WTC11 (cell line): ENCODE measurements around the gene SHFL. TPM values are rescaled to one million over a fixed set of nuclear protein-coding genes. Genes with fewer than 3 reads are reported as not detected.
A peak's percentile ranks its signal among the peaks of the same experiment; 100 is the strongest.

Experiments
- ATAC-seq: fragments of 200-7000 bp; cut with Tn5 transposase; 2 replicates; pipeline ENCODE4 v1.10.0; 2021; ENCODE audit warnings: mild to moderate bottlenecking, moderate library complexity
- CTCF ChIA-PET: fragments of 300-600 bp; sonication (Branson Sonifier 250); formaldehyde crosslinking; loops from one replicate; lab custom pipeline; 2021; ENCODE audit warnings: antibody characterized with exemption; lab: Charles Lee
- POLR2A ChIA-PET: fragments of 350-600 bp; sonication (Branson Sonifier 250); formaldehyde crosslinking; loops from one replicate; lab custom pipeline; 2021; ENCODE audit warnings: antibody characterized with exemption; lab: Charles Lee
- DNase-seq: peaks from one replicate; pipeline ENCODE4 v3.0.0; 2021; ENCODE audit warnings: low spot score
- H3K27ac Mint-ChIP-seq: 2 replicates; pipeline ENCODE4 v1.8.0; 2021; ENCODE audit warnings: mixed read lengths
- H3K27me3 Mint-ChIP-seq: 2 replicates; pipeline ENCODE4 v1.8.0; 2021; ENCODE audit warnings: low read depth, mild to moderate bottlenecking, moderate library complexity, mixed read lengths
- H3K36me3 Mint-ChIP-seq: 2 replicates; pipeline ENCODE4 v1.8.0; 2021; ENCODE audit warnings: mixed read lengths
- H3K4me1 Mint-ChIP-seq: 2 replicates; pipeline ENCODE4 v1.8.0; 2022; ENCODE audit warnings: mixed read lengths
- H3K4me3 Mint-ChIP-seq: 2 replicates; pipeline ENCODE4 v1.8.0; 2021; ENCODE audit warnings: mild to moderate bottlenecking, moderate library complexity, mixed read lengths
- H3K9me3 Mint-ChIP-seq: 2 replicates; pipeline ENCODE4 v1.8.0; 2021; ENCODE audit warnings: mixed read lengths
- CBFB ChIP-seq: sonication (generic); formaldehyde crosslinking; IDR thresholded peaks from 2 replicates; pipeline ENCODE4 v1.8.1; 2022; ENCODE audit warnings: mild to moderate bottlenecking, low read depth, missing genetic modification reagents
- CREB1 ChIP-seq: sonication (generic); formaldehyde crosslinking; IDR thresholded peaks from 2 replicates; pipeline ENCODE4 v1.8.0; 2023; ENCODE audit warnings: mild to moderate bottlenecking, missing genetic modification reagents
- ESRRA ChIP-seq: sonication (generic); formaldehyde crosslinking; IDR thresholded peaks from 2 replicates; pipeline ENCODE4 v1.8.1; 2022; ENCODE audit warnings: mild to moderate bottlenecking, missing genetic modification reagents, borderline replicate concordance
- FOXK1 ChIP-seq: sonication (generic); formaldehyde crosslinking; IDR thresholded peaks from 2 replicates; pipeline ENCODE4 v1.8.0; 2022; ENCODE audit warnings: mild to moderate bottlenecking, moderate library complexity, missing genetic modification reagents
- GTF2I ChIP-seq: fragments of 250-450 bp; sonication (Bioruptor Pico); conservative IDR thresholded peaks from 2 replicates; pipeline ENCODE4 v1.4.0; 2021; ENCODE audit warnings: mild to moderate bottlenecking
- HMGA2 ChIP-seq: fragments of 250-450 bp; sonication (Bioruptor Pico); IDR thresholded peaks from 2 replicates; pipeline ENCODE4 v1.4.0; 2021; ENCODE audit warnings: mild to moderate bottlenecking, moderate library complexity
- JUN ChIP-seq: sonication (generic); formaldehyde crosslinking; IDR thresholded peaks from 2 replicates; pipeline ENCODE4 v1.8.0; 2023; ENCODE audit warnings: mild to moderate bottlenecking, missing genetic modification reagents
- KAT7 ChIP-seq: sonication (generic); formaldehyde crosslinking; IDR thresholded peaks from 2 replicates; pipeline ENCODE4 v1.8.1; 2023; ENCODE audit warnings: missing genetic modification reagents, mild to moderate bottlenecking, borderline replicate concordance
- NFATC4 ChIP-seq: fragments of 250-450 bp; sonication (Bioruptor Pico); IDR thresholded peaks from 2 replicates; pipeline ENCODE4 v1.9.0; 2021; ENCODE audit warnings: mild to moderate bottlenecking
- PRRX2 ChIP-seq: fragments of 250-450 bp; sonication (Bioruptor Pico); IDR thresholded peaks from 2 replicates; pipeline ENCODE4 v1.8.0; 2021; ENCODE audit warnings: mild to moderate bottlenecking
- RORB ChIP-seq: fragments of 250-450 bp; sonication (Bioruptor Pico); IDR thresholded peaks from 2 replicates; pipeline ENCODE4 v1.9.0; 2021; ENCODE audit warnings: mild to moderate bottlenecking
- SMAD3 ChIP-seq: sonication (generic); formaldehyde crosslinking; IDR thresholded peaks from 2 replicates; pipeline ENCODE4 v1.8.0; 2022; ENCODE audit warnings: missing genetic modification reagents, mild to moderate bottlenecking, borderline replicate concordance
- TCF7 ChIP-seq: sonication (generic); formaldehyde crosslinking; IDR thresholded peaks from 2 replicates; pipeline ENCODE4 v1.8.0; 2022; ENCODE audit warnings: mild to moderate bottlenecking, low read depth, missing genetic modification reagents, moderate library complexity
- ZNF138 ChIP-seq: sonication (generic); formaldehyde crosslinking; conservative IDR thresholded peaks from 2 replicates; pipeline ENCODE4 v1.8.1; 2022; ENCODE audit warnings: mild to moderate bottlenecking, moderate library complexity, missing genetic modification reagents
- total RNA-seq: library from RNA; stranded (reverse); gene quantifications from 3 replicates; pipeline ENCODE4 v1.2.3, GENCODE V29; 2021
- TF ChIP-seq, protein P1 (sequence below): sonication (generic); formaldehyde crosslinking; IDR thresholded peaks from 2 replicates; pipeline ENCODE4 v1.8.0; 2023; ENCODE audit warnings: mild to moderate bottlenecking, missing genetic modification reagents
- TF ChIP-seq, protein P2 (sequence below): sonication (generic); formaldehyde crosslinking; IDR thresholded peaks from 2 replicates; pipeline ENCODE4 v1.8.0; 2022; ENCODE audit warnings: mild to moderate bottlenecking, missing genetic modification reagents
- TF ChIP-seq, protein P3 (sequence below): sonication (generic); formaldehyde crosslinking; IDR thresholded peaks from 2 replicates; pipeline ENCODE4 v1.8.1; 2022; ENCODE audit warnings: mild to moderate bottlenecking, missing genetic modification reagents, moderate library complexity, borderline replicate concordance
- TF ChIP-seq, protein P4 (sequence below): fragments of 250-450 bp; sonication (Bioruptor Pico); conservative IDR thresholded peaks from 2 replicates; pipeline ENCODE4 v1.9.0; 2021; ENCODE audit warnings: mild to moderate bottlenecking
- TF ChIP-seq, protein P5 (sequence below): sonication (generic); formaldehyde crosslinking; IDR thresholded peaks from 2 replicates; pipeline ENCODE4 v1.8.1; 2022; ENCODE audit warnings: mild to moderate bottlenecking, moderate library complexity, missing genetic modification reagents
- TF ChIP-seq, protein P6 (sequence below): sonication (generic); formaldehyde crosslinking; IDR thresholded peaks from 2 replicates; pipeline ENCODE4 v1.8.0; 2022; ENCODE audit warnings: missing genetic modification reagents

SHFL gene
- total RNA-seq, 1 experiment from 2014 or later, result 22.5 TPM

DNA sequence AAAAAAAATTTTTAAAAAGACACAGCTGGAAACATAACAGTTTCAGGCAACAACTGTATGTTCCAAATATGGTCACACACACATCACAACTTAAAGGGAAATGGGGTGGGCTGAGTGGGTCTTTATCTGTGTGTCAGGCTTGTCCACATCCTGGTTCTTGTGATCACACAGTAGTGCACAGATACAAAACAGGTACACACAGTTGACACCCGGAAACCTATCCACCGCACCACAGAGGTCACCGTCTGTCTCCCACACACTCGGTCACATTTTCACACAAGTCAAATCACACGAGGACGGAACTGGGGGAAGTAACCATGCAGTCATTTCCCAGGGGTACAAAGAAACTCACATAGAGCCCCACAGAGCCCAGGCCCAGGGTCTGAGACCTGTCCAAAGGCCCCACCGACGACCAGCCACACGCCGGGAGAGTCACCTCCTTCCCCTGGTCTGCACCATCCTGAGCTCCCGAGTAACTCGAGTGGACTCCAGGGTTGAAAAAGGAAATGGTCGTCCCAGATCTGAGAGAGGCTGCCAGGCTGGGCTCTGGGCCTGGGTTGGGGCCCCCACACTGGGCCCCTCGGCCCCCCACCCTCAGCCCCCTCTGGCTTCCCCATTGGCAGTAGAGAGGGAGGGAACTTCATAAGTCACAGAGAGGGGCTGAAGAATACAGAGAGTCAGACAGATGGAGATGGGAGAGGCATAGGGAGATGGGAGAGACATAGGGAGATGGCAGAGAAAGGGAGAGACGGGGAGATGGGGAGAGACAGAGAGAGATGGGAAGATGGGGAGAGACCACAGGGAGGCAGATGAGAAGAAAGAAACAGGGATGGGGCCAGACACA is 18.8 kb downstream of the SHFL start:
- H3K4me1 Mint-ChIP-seq, result peaks cover 10% of the 10 kb centered on the region
- ATAC-seq (no peak), DNase-seq (no peak)
- no peak overlapping the region for H3K4me3 Mint-ChIP-seq
- H3K27ac Mint-ChIP-seq, result no peak overlapping the region
- no peaks in the 10 kb centered on the region for H3K9me3 Mint-ChIP-seq
- ChIA-PET CTCF (interaction anchor here (0.6 to 1.4 kb wide), 2 partner anchors 77 to 118 kb away, joined by 3 read pairs; no protein-coding TSS in a partner anchor), POLR2A (no interaction called here)
- TF ChIP-seq KAT7 (CRISPR knock-in tag) (no peak), HMGA2 (CRISPR knock-in tag) (no peak), ZNF138 (CRISPR knock-in tag) (no peak), JUN (CRISPR knock-in tag) (no peak), TCF7 (CRISPR knock-in tag) (no peak), GTF2I (no peak), ESRRA (CRISPR knock-in tag) (no peak), NFATC4 (no peak), PRRX2 (CRISPR knock-in tag) (no peak), CREB1 (CRISPR knock-in tag) (no peak), SMAD3 (CRISPR knock-in tag) (no peak)
- TF ChIP-seq, protein P1, sequence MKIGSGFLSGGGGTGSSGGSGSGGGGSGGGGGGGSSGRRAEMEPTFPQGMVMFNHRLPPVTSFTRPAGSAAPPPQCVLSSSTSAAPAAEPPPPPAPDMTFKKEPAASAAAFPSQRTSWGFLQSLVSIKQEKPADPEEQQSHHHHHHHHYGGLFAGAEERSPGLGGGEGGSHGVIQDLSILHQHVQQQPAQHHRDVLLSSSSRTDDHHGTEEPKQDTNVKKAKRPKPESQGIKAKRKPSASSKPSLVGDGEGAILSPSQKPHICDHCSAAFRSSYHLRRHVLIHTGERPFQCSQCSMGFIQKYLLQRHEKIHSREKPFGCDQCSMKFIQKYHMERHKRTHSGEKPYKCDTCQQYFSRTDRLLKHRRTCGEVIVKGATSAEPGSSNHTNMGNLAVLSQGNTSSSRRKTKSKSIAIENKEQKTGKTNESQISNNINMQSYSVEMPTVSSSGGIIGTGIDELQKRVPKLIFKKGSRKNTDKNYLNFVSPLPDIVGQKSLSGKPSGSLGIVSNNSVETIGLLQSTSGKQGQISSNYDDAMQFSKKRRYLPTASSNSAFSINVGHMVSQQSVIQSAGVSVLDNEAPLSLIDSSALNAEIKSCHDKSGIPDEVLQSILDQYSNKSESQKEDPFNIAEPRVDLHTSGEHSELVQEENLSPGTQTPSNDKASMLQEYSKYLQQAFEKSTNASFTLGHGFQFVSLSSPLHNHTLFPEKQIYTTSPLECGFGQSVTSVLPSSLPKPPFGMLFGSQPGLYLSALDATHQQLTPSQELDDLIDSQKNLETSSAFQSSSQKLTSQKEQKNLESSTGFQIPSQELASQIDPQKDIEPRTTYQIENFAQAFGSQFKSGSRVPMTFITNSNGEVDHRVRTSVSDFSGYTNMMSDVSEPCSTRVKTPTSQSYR, result no peak
- TF ChIP-seq, protein P2, sequence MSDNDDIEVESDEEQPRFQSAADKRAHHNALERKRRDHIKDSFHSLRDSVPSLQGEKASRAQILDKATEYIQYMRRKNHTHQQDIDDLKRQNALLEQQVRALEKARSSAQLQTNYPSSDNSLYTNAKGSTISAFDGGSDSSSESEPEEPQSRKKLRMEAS (CRISPR knock-in tag), result no peak
- TF ChIP-seq, protein P3, sequence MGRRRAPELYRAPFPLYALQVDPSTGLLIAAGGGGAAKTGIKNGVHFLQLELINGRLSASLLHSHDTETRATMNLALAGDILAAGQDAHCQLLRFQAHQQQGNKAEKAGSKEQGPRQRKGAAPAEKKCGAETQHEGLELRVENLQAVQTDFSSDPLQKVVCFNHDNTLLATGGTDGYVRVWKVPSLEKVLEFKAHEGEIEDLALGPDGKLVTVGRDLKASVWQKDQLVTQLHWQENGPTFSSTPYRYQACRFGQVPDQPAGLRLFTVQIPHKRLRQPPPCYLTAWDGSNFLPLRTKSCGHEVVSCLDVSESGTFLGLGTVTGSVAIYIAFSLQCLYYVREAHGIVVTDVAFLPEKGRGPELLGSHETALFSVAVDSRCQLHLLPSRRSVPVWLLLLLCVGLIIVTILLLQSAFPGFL (CRISPR knock-in tag), result no peak
- TF ChIP-seq, protein P4, sequence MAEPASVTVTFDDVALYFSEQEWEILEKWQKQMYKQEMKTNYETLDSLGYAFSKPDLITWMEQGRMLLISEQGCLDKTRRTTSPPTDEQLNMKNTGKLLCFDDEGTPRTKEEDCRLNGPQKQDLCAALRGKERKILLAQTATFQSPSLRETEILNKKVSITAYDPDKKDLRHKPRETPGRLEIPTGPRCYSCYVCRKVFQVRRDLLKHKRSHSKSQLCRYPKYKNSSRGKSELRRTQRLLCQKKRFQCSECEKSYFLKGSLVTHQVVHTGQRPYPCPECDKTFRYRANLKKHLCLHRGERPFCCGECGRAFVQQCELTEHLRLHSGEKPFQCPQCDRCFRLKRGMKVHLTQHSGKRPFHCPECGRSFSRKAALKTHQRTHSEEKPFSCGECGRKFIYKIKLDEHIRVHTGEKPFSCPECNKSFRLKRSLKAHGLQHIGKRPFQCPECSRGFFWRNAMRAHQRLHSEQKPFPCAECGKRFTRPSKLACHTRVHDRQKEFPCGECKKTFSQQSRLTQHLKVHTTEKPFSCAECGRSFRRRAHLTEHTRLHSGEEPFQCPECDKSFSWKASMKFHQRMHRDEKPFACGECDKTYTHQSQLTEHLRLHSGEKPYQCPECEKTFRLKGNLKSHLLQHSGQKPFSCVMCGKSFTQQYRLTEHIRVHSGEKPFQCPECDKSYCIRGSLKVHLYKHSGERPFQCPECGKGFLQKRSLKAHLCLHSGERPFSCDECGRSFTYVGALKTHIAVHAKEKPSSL (CRISPR knock-in tag), result no peak
- TF ChIP-seq, protein P5, sequence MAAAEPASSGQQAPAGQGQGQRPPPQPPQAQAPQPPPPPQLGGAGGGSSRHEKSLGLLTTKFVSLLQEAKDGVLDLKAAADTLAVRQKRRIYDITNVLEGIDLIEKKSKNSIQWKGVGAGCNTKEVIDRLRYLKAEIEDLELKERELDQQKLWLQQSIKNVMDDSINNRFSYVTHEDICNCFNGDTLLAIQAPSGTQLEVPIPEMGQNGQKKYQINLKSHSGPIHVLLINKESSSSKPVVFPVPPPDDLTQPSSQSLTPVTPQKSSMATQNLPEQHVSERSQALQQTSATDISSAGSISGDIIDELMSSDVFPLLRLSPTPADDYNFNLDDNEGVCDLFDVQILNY (CRISPR knock-in tag), result no peak
- H3K36me3 Mint-ChIP-seq, result peaks cover 29% of the 10 kb centered on the region
- peaks cover 4% of the 10 kb centered on the region; the same call in 1 of the 2 replicates for H3K27me3 Mint-ChIP-seq

DNA sequence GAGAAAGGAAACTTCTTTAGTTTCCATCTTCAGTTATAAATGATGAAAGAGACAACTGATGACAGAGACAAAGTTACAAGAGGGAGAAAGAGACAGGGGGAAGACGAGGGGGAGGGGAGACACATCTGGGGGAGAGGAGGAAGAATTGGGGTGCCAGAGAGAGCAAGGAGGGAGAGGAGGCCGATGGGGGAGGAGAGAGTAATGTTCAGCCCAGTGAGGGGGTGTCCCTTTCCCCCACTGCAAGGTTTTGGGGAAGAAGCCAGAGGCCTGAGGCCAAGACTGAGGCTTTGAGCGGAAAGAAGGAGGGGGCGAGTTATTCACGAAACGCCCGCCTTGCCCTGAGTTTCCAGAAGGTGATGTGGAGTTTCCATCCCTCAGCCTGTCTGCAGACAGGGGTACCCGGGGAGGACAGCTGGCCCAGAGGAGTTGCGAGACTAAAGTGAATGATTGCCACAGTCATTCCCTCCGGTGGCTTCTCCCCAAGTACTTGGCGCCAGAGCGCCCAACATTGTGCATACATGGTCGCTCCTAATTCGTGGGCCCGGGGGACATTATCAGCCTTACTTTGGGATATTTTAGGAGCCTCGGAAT is 19.5 kb downstream of the SHFL start:
- H3K27ac Mint-ChIP-seq, result no peak overlapping the region
- POLR2A ChIA-PET, result interaction anchor here (0.6 to 1.6 kb wide), 5 partner anchors 9 to 86 kb away, joined by 3 to 9 read pairs (median 3); partner anchors contain the start of gene EIF3G
- H3K36me3 Mint-ChIP-seq, result peaks cover 35% of the 10 kb centered on the region
- H3K4me1 Mint-ChIP-seq, result peaks cover 10% of the 10 kb centered on the region
- H3K27me3 Mint-ChIP-seq, result peaks cover under 1% of the 10 kb centered on the region; the same call in 1 of the 2 replicates
- CTCF ChIA-PET, result interaction anchor here (0.6 to 1.2 kb wide), 5 partner anchors 105 to 366 kb away, joined by 3 to 5 read pairs (median 3); no protein-coding TSS in a partner anchor
- no peaks in the 10 kb centered on the region for H3K9me3 Mint-ChIP-seq
- H3K4me3 Mint-ChIP-seq, result peak overlapping the region; percentile 95
- no peak for DNase-seq
- ATAC-seq, result no peak
- TF ChIP-seq FOXK1 (CRISPR knock-in tag) (no peak), CBFB (0 out of 2 replicates have a peak, but pooled peaks have one; percentile 0), RORB (CRISPR knock-in tag) (no peak)
- TF ChIP-seq, protein P6, sequence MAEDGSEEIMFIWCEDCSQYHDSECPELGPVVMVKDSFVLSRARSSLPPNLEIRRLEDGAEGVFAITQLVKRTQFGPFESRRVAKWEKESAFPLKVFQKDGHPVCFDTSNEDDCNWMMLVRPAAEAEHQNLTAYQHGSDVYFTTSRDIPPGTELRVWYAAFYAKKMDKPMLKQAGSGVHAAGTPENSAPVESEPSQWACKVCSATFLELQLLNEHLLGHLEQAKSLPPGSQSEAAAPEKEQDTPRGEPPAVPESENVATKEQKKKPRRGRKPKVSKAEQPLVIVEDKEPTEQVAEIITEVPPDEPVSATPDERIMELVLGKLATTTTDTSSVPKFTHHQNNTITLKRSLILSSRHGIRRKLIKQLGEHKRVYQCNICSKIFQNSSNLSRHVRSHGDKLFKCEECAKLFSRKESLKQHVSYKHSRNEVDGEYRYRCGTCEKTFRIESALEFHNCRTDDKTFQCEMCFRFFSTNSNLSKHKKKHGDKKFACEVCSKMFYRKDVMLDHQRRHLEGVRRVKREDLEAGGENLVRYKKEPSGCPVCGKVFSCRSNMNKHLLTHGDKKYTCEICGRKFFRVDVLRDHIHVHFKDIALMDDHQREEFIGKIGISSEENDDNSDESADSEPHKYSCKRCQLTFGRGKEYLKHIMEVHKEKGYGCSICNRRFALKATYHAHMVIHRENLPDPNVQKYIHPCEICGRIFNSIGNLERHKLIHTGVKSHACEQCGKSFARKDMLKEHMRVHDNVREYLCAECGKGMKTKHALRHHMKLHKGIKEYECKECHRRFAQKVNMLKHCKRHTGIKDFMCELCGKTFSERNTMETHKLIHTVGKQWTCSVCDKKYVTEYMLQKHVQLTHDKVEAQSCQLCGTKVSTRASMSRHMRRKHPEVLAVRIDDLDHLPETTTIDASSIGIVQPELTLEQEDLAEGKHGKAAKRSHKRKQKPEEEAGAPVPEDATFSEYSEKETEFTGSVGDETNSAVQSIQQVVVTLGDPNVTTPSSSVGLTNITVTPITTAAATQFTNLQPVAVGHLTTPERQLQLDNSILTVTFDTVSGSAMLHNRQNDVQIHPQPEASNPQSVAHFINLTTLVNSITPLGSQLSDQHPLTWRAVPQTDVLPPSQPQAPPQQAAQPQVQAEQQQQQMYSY, result no peak
